ENCODE data around the gene ZBTB25.

DNA sequence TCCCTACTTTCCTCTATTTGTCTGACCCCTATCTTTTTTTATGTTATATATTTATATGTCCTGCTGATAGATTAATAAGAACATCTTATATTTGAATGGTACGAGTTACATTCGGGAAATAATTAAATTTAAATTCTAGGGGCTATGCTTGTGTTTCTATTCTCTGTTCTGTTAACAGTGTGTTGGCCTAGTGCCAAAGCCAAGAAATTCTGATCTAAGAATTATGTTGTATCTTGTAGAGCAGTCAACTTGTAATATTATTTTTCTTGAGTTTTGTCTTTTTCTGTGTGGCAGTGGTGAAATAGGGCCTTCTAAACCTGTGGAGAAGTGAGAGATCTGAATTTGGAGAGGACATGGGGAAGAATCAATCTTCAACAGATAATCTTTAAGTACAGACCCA, 27.9 kb upstream of the ZBTB25 start:
- no peak for TF ChIP-seq POLR2A (IDR thresholded peaks at IDR 0.05; ENCODE audit: low read length)
- no peak for TF ChIP-seq GATA1 (IDR thresholded peaks at IDR 0.05; ENCODE audit: low read depth, low read length)

All from erythroblast (primary cell).